PC-3 (cell line): Measurements from ENCODE around the gene HSD11B1. TPM values are rescaled to one million over a fixed set of nuclear protein-coding genes. Genes with fewer than 3 reads are reported as not detected.

Source experiments
- ATAC-seq: fragments of 200-7000 bp; cut with Tn5 transposase; 2 replicates; pipeline ENCODE4 v1.9.1; 2020; ENCODE audit warnings: mild to moderate bottlenecking, moderate library complexity
- BruUV-seq: library from RNA; stranded (reverse); fragments of 400-500 nt; replicated peaks from 2 replicates; lab custom pipeline; 2021; lab: Mats Ljungman, UMichigan
- CTCF ChIA-PET: fragments of 300-600 bp; sonication (Branson Sonifier 250); formaldehyde crosslinking; loops from one replicate; lab custom pipeline; 2022; ENCODE audit warnings: antibody characterized with exemption; lab: Charles Lee
- POLR2A ChIA-PET: fragments of 300-600 bp; sonication (Branson Sonifier 250); formaldehyde crosslinking; loops from one replicate; lab custom pipeline; 2022; ENCODE audit warnings: antibody characterized with exemption; ENCODE audit not compliant: unreplicated experiment; lab: Charles Lee
- DNase-seq: peaks from one replicate; pipeline ENCODE4 v3.0.0-alpha.2; 2015
- H2AFZ ChIP-seq: fragments of 300-600 bp; sonication (generic); 2 replicates; pipeline ENCODE4 v1.6.0; 2016; ENCODE audit warnings: antibody characterized with exemption, low read length
- H3F3A ChIP-seq: fragments of 300-600 bp; sonication (generic); one replicate; pipeline ENCODE4 v1.6.0; 2017; ENCODE audit warnings: antibody characterized with exemption, low read length, control low read depth, mild to moderate bottlenecking; ENCODE audit not compliant: unreplicated experiment
- H3K27ac ChIP-seq: fragments of 300-600 bp; sonication (generic); 2 replicates; pipeline ENCODE4 v1.5.1; 2016; ENCODE audit warnings: mild to moderate bottlenecking, low read length
- H3K27me3 ChIP-seq: fragments of 300-600 bp; sonication (generic); 2 replicates; pipeline ENCODE4 v1.6.1; 2016; ENCODE audit warnings: low read length, mixed read lengths
- H3K36me3 ChIP-seq: fragments of 300-600 bp; sonication (generic); 2 replicates; pipeline ENCODE4 v1.6.1; 2016; ENCODE audit warnings: low read depth, mixed run types, low read length, mixed read lengths
- H3K4me1 ChIP-seq: fragments of 300-600 bp; sonication (generic); 2 replicates; pipeline ENCODE4 v1.5.1; 2016; ENCODE audit warnings: low read length; ENCODE audit not compliant: insufficient read depth
- H3K4me2 ChIP-seq: fragments of 300-600 bp; sonication (generic); 2 replicates; pipeline ENCODE4 v1.6.0; 2016; ENCODE audit warnings: low read length
- H3K4me3 ChIP-seq: fragments of 300-600 bp; sonication (generic); 2 replicates; pipeline ENCODE4 v1.5.1; 2016; ENCODE audit warnings: mild to moderate bottlenecking, low read length, mixed read lengths
- H3K79me2 ChIP-seq: fragments of 300-600 bp; sonication (generic); 2 replicates; pipeline ENCODE4 v1.6.1; 2017; ENCODE audit warnings: low read length, mixed read lengths
- H3K9ac ChIP-seq: fragments of 300-600 bp; sonication (generic); 2 replicates; pipeline ENCODE4 v1.6.0; 2016; ENCODE audit warnings: mild to moderate bottlenecking, low read length
- H3K9me2 ChIP-seq: fragments of 300-600 bp; sonication (generic); replicated peaks from 2 replicates; pipeline ENCODE4 v1.6.1; 2016; ENCODE audit warnings: mixed run types, low read length, mixed read lengths
- H3K9me3 ChIP-seq: fragments of 300-600 bp; sonication (generic); 2 replicates; pipeline ENCODE4 v1.6.1; 2016; ENCODE audit warnings: low read length, mixed read lengths
- H4K20me1 ChIP-seq: fragments of 300-600 bp; sonication (generic); 2 replicates; pipeline ENCODE4 v1.6.1; 2016; ENCODE audit warnings: low read length, mixed read lengths
- EZH2 ChIP-seq: fragments of 300-600 bp; sonication (generic); IDR thresholded peaks from one replicate; pipeline ENCODE4 v1.6.1; 2017; ENCODE audit warnings: antibody characterized with exemption, mild to moderate bottlenecking, low read length; ENCODE audit not compliant: unreplicated experiment
- EZH2phosphoT487 ChIP-seq: fragments of 300-600 bp; sonication (generic); IDR thresholded peaks from 2 replicates; pipeline ENCODE4 v1.6.1; 2018; ENCODE audit warnings: mild to moderate bottlenecking, antibody characterized with exemption, low read length, borderline replicate concordance
- intact Hi-C: fragments of 100-400 bp; cut with micrococcal nuclease; formaldehyde crosslinking; loops from 2 replicates; pipeline ENCODE4 v1.9.0; 2023
- total RNA-seq: library from RNA; depleted of rRNA; stranded (reverse); fragments of >200 nt; gene quantifications from 2 replicates; pipeline ENCODE4 v1.2.3, GENCODE V29; 2014
- TF ChIP-seq, protein P1 (sequence below): fragments of 300-600 bp; sonication (generic); conservative IDR thresholded peaks from 2 replicates; pipeline ENCODE4 v1.5.1; 2017; ENCODE audit warnings: antibody characterized with exemption, low read depth, mild to moderate bottlenecking, low read length

HSD11B1 gene
- total RNA-seq, 1 experiment from 2014 or later, result not detected

DNA sequence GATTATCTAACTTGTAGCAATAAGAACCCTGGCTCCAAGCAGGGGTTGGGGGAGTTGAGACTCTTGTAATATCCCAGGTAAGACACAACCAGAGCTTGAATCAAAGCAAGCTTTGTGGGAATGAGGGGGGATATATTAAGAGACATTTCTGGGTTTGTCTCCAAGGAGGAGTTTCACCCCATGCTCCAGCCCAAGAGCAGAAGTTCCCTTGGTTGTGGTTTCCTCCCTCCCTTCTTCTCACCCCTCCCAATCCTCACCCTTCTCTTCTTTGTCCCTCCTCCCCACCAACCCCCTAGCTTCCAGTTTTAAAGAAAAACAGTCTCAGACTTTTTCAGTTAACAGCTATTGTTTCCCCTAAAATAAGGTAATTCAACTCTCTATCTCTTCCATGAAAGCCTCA, 63.1 kb downstream of the HSD11B1 start:
- Histone ChIP-seq H3K79me2 (no peaks in the 10 kb centered on the region), H3K36me3 (no peaks in the 10 kb centered on the region), H3K9ac (no peak overlapping the region), H3K9me2 (no peaks in the 10 kb centered on the region), H2AFZ (no peak overlapping the region), H3F3A (no peaks in the 10 kb centered on the region), H3K27me3 (no peaks in the 10 kb centered on the region), H3K27ac (no peak overlapping the region), H3K4me3 (no peak overlapping the region), H3K4me1 (peaks cover 12% of the 10 kb centered on the region), H3K4me2 (no peak overlapping the region), H3K9me3 (no peaks in the 10 kb centered on the region), H4K20me1 (no peaks in the 10 kb centered on the region)
- TF ChIP-seq, protein P1, sequence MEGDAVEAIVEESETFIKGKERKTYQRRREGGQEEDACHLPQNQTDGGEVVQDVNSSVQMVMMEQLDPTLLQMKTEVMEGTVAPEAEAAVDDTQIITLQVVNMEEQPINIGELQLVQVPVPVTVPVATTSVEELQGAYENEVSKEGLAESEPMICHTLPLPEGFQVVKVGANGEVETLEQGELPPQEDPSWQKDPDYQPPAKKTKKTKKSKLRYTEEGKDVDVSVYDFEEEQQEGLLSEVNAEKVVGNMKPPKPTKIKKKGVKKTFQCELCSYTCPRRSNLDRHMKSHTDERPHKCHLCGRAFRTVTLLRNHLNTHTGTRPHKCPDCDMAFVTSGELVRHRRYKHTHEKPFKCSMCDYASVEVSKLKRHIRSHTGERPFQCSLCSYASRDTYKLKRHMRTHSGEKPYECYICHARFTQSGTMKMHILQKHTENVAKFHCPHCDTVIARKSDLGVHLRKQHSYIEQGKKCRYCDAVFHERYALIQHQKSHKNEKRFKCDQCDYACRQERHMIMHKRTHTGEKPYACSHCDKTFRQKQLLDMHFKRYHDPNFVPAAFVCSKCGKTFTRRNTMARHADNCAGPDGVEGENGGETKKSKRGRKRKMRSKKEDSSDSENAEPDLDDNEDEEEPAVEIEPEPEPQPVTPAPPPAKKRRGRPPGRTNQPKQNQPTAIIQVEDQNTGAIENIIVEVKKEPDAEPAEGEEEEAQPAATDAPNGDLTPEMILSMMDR, result no peak
- TF ChIP-seq EZH2 (no peak), EZH2phosphoT487 (no peak)
- no TSS peak for BruUV-seq
- ChIA-PET POLR2A (interaction anchor here (0.6 kb wide), 1 partner anchor 29 kb away, joined by 7 read pairs; no protein-coding TSS in a partner anchor), CTCF (interaction anchor here (0.7 kb wide), 1 partner anchor 198 kb away, joined by 3 read pairs; no protein-coding TSS in a partner anchor)
- ATAC-seq, result no peak
- DNase-seq, result no peak
- intact Hi-C loops, result no loop called here

DNA sequence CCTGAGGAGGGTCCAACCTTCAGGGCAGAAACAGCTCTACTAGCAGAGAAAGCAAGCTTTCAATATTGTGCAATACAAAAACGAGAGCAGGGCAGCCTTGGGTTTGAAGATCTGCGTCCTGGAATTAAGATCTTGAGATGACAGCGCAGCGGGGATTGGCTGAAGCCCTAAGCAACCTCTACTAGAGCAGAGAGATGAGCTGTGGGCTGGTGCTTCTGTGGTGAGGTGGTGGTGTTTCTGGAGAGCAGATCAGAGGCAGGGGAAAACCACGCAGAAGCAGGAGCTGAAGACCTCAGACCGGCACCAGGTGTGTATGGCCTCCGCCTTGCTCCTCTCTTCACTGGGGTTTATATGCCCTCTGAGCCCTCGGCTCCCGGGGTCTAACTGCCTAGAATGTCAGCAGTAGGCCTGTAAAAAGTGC, 63.7 kb downstream of the HSD11B1 start:
- ATAC-seq, result no peak
- no peak overlapping the region for H3K27ac ChIP-seq
- intact Hi-C loops, result no loop called here

More for the DNA sequence above, 63.7 kb downstream of the HSD11B1 start:
- no peaks in the 10 kb centered on the region for H3K9me2 ChIP-seq
- DNase-seq, result no peak
- no peaks in the 10 kb centered on the region for H3K9me3 ChIP-seq
- no peak overlapping the region for H3K4me2 ChIP-seq
- ChIA-PET POLR2A (no interaction called here), CTCF (no interaction called here)
- TF ChIP-seq, protein P1, result no peak
- TF ChIP-seq EZH2 (no peak), EZH2phosphoT487 (no peak)
- no peaks in the 10 kb centered on the region for H4K20me1 ChIP-seq
- H2AFZ ChIP-seq, result no peak overlapping the region
- H3K36me3 ChIP-seq, result no peaks in the 10 kb centered on the region
- no peaks in the 10 kb centered on the region for H3K79me2 ChIP-seq
- BruUV-seq, result no TSS peak
- H3K4me1 ChIP-seq, result peaks cover 12% of the 10 kb centered on the region
- no peaks in the 10 kb centered on the region for H3K27me3 ChIP-seq
- H3K9ac ChIP-seq, result no peak overlapping the region
- no peak overlapping the region for H3K4me3 ChIP-seq
- H3F3A ChIP-seq, result no peaks in the 10 kb centered on the region
